Measurements from ENCODE around the gene PRR19. TPM values are rescaled to one million over a fixed set of nuclear protein-coding genes. Genes with fewer than 3 reads are reported as not detected.
A peak's percentile ranks its signal among the peaks of the same experiment; 100 is the strongest.

Gene PRR19
- total RNA-seq, 2 donors from 2014 or later: 0.59 TPM; not detected in 1

DNA sequence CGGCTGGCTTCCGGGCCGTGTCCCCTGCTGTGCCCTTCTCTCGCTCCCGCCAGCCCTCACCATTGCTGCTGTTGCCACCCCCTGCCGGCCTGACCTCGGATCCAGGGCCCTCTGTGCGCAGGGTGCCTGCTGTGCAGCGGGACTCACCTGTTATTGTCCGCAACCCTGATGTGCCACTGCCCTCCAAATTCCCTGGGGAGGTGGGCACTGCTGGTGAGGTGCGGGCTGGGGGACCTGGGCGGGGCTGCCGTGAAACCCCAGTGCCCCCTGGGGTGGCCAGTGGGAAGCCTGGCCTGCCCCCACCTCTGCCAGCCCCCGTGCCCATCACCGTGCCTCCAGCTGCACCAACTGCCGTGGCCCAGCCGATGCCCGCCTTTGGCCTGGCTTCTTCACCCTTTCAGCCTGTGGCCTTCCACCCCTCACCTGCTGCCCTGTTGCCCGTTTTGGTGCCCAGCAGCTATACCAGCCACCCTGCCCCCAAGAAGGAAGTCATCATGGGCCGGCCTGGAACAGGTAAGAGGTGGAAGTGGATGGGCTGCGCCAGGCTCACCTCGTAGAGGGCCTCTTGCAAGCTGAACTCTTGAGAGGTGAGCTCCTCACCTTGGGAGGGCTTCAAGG lies 27.8 kb upstream of the PRR19 start:
- Histone ChIP-seq H3K9me3 (no peaks in the 10 kb centered on the region), H3K36me3 (peaks cover 35% of the 10 kb centered on the region), H3K27ac (no peak overlapping the region), H3K4me1 (peaks cover 0 to 77% of the 10 kb centered on the region in 2 donors), H3K27me3 (no peaks in the 10 kb centered on the region), H3K4me3 (no peak overlapping the region)
- no peak for DNase-seq (ENCODE audit: low spot score)
- TF ChIP-seq, protein P1, sequence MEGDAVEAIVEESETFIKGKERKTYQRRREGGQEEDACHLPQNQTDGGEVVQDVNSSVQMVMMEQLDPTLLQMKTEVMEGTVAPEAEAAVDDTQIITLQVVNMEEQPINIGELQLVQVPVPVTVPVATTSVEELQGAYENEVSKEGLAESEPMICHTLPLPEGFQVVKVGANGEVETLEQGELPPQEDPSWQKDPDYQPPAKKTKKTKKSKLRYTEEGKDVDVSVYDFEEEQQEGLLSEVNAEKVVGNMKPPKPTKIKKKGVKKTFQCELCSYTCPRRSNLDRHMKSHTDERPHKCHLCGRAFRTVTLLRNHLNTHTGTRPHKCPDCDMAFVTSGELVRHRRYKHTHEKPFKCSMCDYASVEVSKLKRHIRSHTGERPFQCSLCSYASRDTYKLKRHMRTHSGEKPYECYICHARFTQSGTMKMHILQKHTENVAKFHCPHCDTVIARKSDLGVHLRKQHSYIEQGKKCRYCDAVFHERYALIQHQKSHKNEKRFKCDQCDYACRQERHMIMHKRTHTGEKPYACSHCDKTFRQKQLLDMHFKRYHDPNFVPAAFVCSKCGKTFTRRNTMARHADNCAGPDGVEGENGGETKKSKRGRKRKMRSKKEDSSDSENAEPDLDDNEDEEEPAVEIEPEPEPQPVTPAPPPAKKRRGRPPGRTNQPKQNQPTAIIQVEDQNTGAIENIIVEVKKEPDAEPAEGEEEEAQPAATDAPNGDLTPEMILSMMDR (IDR thresholded peaks at IDR 0.05): no peak

DNA sequence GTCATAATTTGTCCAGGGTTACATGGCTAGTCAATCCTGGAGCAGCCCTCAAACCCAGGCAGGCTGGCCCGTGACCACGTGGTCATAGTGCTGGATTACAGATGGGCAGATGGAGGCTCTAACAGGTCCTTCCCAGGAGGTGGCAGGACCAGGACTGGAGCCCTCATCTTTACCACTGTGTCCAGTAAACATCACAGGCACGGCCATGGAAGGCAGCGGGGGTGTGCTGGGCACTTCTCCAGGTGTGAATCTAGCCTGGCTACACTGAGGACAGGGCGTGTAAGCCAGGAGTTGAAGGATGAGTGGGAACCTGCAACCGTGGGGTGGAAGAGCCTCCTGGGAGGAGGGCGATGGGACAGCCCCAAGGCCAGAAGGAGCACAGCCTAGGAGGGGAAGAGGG lies 26.8 kb upstream of the PRR19 start:
- H3K4me1 ChIP-seq: peaks cover 0 to 76% of the 10 kb centered on the region in 2 donors
- H3K36me3 ChIP-seq: peaks cover 35% of the 10 kb centered on the region
- peak overlapping the region in 1 of 2 donors; percentile 2 for H3K27ac ChIP-seq
- TF ChIP-seq, protein P1 (IDR thresholded peaks at IDR 0.05): no peak
- no peaks in the 10 kb centered on the region for H3K27me3 ChIP-seq
- no peaks in the 10 kb centered on the region for H3K9me3 ChIP-seq
- DNase-seq (ENCODE audit: low spot score): no peak
- no peak overlapping the region for H3K4me3 ChIP-seq

DNA sequence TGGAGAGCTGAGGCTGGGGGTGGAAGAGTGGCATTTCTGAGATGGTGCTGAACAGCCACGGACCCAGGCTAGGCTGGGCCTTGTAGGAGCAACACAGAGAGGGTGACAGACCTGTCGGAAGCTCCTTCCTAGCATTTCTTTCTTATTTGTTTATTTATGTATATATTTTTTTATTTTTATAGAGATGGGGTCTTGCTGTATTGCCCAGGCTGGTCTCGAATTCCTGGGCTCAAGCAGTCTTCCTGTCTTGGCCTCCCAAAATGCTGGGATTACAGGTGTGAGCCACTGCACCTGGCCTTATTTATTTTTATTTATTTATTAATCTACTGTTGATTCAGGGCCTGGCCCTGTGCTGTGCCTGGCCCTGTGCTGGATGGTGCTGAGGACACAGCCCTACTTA lies 26.4 kb upstream of the PRR19 start:
- no peaks in the 10 kb centered on the region for H3K9me3 ChIP-seq
- no peak overlapping the region for H3K4me3 ChIP-seq
- H3K36me3 ChIP-seq: peaks cover 35% of the 10 kb centered on the region
- H3K27me3 ChIP-seq: no peaks in the 10 kb centered on the region
- H3K27ac ChIP-seq: peak overlapping the region in 1 of 2 donors; percentile 2
- H3K4me1 ChIP-seq: peaks cover 0 to 72% of the 10 kb centered on the region in 2 donors
- TF ChIP-seq, protein P1 (IDR thresholded peaks at IDR 0.05): no peak
- no peak for DNase-seq (ENCODE audit: low spot score)

DNA sequence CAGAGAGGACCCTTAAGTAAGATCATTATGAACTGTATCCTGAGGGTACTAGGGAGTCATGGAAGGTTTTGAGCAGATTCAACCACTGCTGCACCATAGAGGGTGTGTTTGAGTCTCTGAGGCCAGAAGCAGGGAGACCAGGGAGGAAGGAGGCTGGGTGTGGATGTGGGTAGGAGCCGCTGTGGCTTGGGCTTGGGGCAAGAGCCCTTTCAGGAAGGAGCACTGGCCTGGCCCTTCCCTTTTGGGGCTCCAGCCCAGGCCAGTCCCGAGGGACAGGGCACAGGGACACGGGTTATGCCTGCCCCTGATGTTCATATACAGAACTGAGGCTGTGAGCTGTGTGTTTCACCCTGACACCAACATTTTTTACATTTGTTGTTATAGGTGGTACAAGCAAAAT lies 25.6 kb upstream of the PRR19 start:
- Histone ChIP-seq H3K36me3 (peaks cover 35% of the 10 kb centered on the region), H3K4me3 (no peak overlapping the region), H3K27ac (no peak overlapping the region), H3K4me1 (peaks cover 0 to 72% of the 10 kb centered on the region in 2 donors), H3K9me3 (no peaks in the 10 kb centered on the region), H3K27me3 (no peaks in the 10 kb centered on the region)
- no peak for DNase-seq (ENCODE audit: low spot score)
- TF ChIP-seq, protein P1 (IDR thresholded peaks at IDR 0.05): no peak

DNA sequence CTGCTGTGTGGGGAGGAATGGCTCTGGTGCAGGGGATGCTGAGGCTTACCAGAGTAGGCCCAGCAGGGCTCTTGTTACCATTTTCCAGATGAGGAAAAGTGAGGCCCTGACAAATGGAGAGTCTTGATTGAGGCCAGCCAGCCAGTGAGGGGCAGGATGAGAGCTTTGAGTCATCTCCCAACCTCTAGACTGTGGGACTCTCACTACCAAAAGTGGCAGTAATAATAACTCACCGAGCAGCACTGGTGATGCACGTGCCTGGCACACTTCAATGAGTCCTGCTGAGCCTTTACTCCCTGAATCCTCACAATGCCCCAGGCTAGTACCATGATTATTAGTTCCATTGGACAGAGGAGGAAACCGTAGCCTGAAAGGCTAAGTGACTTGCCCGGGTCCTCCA lies 25.1 kb upstream of the PRR19 start:
- Histone ChIP-seq H3K9me3 (no peaks in the 10 kb centered on the region), H3K36me3 (peaks cover 35% of the 10 kb centered on the region), H3K4me3 (no peak overlapping the region), H3K27me3 (no peaks in the 10 kb centered on the region), H3K27ac (peak overlapping the region in 1 of 2 donors; percentile 99), H3K4me1 (peaks cover 0 to 72% of the 10 kb centered on the region in 2 donors)
- DNase-seq (ENCODE audit: low spot score): no peak
- TF ChIP-seq, protein P1 (IDR thresholded peaks at IDR 0.05): no peak
